Activated naive CD8-positive, alpha-beta T cell treated with anti-CD3 and anti-CD28 coated beads, Interleukin-2, amount 50 U/mL, for 16 hours (primary cell): ENCODE data around the gene ATP8B4.
"Not testable (repeated sequence)": the region's sequence is repeated elsewhere in the genome, so short reads cannot be mapped to it uniquely, and the experiment has no call there.

Experiments
- DNase-seq: peaks from one replicate; pipeline ENCODE4 v3.0.0-alpha.2; 2020; ENCODE audit warnings: low read depth, low spot score

The ATP8B4 gene

DNA sequence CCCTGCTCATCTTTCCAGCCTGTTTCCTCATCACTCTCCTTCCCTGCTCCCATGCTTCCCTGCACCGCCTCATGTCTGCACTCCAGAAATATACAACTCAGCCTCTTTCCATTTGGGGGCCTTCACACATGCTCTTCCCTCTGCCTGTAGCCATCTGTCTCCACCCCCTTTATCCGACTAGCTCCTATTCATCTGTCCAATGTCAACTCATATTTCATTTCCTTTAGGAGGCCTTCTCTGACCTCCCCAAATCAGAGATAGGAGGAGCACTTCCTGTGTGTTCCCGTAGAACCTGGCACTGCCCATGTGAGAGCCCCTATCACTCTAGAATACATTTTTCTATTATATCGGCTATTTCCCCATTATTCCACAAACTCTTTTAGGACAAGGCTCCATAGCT is 10.6 kb downstream of the ATP8B4 start:
- DNase-seq, result no peak

DNA sequence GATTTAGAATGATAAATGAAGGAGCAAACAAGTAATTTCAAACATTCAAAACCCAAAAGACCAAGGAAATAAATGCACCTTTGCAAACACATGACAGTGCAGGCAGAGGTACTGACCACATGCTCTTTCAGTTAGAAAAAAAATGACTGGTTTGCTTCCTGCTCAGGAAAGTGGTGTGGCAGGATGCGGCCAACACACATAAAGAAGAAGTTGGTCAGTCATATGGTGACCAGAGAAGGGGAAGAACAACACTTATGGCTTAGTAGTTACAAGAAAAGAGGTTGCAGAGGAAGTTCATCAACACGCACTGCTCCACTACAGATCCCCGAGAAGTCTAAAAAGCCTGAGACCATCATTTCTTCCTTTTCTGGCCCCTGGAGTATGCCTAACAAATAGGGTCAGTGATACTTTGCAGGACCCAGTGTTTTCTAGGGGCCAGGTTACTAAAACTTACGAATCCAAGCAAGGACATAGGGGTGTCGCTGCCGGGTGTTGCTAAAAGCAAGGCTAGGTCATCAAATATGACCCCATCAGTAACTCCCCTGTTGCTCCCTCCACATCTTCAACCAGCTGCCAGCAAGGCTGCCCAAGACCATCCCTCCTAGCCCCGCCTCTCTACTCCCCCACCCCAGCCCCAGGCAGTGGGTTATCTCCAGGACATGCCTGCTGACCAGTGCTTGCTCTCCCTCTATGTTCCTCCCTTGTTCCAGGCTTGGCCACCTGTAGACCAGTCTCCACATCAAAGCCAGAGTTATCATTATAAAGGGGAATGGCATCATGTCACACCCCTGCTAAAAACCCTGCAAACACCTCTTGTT is 11.2 kb downstream of the ATP8B4 start:
- DNase-seq, result no peak

DNA sequence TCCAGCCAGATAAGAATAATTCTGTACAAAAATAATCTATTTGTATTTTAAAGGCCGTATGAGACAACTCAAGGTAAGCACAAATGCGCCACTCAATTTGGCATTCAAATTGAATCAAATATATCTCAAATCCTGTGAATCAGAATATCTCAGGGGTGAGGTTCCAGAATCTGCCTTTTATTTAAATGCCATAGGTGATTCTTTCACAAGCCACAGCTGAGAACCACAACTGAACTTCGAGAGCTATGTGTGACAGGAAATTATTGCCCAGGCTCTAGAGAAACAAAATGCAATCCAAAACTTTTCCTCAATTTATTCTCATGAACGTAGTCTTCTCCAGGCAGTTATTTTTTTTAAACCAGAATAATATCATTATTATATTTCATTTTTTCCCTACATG is 11.9 kb downstream of the ATP8B4 start:
- no peak for DNase-seq

DNA sequence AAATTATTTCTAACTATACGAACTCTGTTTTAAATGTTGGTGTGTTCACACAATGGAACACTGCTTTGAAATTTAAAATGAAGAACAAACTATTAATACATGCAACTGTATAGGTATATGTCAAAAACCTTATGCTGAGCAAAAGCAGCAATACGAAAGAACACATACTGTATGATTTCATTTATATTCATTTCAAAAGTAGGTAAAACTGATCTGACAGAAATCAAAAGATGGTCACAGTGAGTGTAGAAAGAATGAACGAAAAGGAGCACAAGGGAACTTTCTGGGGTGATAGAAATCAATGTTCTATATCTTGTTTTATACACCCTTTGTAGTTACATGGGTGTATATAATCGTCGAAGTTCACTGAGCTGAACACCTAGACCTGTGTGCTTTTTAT is 12.6 kb downstream of the ATP8B4 start:
- no peak for DNase-seq

DNA sequence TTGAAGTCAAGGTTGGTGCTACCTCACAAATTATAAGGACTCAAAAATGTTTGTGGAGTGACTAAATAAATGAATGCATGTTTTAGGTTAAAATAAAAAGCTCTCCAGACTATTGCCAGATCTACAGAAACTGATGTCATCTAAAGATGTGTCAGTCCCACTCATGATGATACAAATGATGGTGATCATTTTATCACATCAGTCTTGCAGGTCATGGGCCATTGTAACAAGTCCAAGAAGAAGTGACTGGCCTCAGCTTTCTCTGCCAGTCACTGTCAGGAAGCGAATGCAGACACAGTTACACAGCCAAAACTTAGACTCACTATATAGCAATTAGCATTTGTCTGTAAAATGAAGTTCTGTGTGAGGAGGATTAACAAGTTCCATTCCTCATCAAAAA is 18.5 kb downstream of the ATP8B4 start:
- DNase-seq, result no peak

DNA sequence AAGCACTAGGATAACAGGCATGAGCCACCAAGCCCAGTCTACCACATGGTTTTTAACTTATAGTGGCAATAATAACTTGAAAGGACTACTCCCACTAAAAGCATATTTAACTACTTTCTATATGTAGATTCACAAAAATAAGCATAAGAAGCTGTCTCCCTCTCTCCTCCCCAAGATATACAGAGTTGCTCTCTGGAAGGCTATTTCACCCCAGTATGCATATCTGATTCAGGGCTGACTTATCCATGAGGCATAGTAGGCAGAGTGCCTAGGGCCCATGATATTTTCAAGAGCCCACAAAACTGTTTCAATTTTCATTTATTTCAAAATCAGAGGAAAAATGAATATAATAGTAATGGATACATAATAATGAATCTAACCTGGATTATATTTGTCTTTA is 20.5 kb downstream of the ATP8B4 start:
- no peak for DNase-seq

DNA sequence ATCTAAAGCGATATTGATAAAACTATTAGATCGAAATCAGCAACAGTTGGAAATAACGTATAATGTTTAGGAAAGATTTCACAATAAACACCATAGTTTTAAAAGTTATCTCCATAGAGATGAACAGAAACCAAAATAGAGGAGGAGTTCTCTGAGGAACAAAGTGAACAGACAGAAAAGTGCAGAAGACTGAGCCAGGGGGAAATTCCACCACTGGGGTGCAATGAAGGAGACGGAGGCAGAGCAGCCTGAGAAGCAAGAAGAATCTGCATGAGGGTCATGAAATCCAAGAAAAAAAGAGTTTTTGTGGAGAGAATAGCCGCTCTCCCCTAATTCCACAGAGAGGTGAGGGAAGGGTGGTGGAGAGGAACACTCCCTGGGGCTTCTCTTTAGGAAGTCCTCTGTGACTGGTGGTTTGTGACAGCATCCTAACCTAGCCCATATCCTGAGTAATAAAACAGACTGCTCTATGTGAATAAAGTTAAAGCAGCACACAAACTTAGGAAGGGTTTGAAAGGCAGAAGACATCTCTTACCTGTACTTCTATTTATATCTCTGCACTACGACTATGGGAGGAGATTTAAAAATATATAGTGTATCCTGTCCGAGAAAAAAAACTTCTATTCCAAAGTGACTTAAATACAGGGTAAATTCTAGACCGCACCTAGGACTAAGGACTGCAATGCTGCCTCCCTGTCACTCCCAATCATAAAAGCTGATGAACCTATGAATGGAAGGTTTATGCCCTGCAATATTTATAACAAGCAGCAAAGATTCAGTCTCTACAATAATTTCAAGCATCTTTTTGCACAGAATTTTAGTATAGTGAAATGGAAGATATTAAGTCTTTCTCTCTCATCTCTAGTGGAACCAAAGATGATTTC is 22.9 kb downstream of the ATP8B4 start:
- no peak for DNase-seq

DNA sequence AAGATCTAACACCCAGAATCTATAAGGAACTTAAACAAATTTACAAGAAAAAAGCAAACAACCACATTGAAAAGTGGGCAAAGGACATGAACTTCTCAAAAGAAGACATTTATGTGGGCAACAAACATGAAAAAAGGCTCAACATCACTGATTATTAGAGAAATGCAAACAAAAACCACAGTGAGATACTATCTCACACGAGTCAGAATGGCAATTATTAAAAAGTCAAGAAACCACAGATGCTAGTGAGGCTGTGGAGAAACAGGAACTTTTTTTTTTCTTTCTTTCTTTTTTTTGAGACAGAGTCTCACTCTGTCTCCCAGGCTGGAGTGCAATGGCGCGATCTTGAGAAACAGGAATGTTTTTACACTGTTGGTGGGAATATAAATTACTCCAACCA is 29.6 kb downstream of the ATP8B4 start:
- not testable (repeated sequence) for DNase-seq

DNA sequence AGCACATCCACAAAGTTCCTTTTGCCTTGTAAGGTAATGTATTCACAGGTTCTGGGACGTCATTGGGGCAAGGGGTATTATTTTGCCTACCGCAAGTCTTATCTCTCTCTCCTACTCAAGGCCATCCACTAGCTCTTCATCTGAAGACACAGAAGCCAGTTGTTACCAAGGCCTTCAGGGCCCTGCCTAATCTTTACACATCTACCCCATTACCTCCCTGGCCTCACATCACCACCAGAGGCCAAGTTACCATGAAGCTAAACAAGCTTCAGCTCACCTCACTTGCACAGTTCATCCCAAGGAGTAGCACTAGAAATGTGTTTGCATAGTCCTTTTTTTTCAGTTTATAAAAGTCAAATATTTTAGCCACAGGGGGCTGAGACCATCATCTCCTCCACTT is 34.1 kb downstream of the ATP8B4 start:
- no peak for DNase-seq

DNA sequence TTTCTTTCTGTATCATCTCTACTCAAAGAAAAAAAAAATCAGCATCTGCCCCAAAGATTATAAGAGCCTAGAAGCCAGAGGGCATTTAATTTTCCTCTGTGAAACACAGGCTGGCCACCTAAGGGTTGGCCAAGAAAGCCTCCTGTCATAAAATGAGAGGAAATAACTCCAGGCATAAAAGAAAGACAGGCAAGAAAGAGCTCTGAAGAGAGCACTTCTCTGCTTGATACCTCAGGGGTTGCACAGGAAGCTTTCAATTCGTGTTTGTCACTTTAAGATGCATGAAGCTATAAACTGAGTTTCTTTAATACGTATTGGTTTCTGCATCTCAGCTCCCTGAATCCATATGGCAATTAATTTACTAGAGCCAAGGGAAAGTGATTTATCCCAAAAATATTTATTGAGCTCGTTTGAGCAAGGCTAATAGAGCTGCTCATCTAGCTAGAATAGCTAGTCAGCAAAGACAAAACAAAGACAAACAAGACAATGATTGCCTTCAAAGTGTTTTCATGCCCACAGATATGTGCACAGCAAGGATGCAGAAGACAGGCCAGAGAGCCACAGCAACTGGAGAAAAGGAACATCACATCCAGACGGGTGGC is 35.5 kb downstream of the ATP8B4 start:
- DNase-seq, result no peak

DNA sequence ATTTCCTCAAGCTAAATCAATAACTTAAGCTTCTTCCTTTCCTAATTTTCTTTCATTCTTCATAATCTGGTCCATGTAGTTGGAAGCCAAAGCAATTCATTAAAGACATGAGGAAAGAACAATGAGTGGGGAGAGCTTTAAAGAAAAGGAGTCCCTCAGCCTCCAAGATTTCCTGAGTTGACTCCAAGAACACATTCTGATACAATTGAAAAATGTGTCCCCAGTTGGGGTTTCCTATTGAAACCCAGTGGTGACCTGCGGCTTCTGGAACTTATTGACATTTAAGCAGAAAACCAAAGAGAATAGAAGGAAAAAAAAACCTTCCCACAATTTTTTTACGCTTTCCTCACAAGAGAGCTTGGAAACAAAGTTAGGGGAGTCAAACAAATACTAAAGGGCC is 37.0 kb downstream of the ATP8B4 start:
- DNase-seq, result no peak

DNA sequence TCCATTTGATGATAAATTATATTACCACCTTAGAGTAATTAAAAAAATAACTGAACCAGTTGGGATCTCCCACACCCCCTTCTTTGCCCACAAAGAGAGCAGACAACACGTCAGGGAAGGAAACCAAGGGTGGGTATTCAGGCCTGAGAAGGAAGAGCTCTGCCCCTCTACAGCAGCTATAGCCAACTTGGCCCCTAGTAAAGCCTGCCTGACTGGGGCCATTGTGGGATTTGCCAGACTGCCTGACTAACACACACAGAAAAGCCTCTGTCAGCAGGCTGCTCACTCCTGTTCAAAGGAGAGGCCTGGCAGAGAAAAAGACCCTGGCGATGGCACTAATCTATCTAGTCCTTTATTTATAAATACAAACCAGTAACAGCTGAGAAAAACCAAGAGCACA is 41.4 kb downstream of the ATP8B4 start:
- DNase-seq, result no peak

DNA sequence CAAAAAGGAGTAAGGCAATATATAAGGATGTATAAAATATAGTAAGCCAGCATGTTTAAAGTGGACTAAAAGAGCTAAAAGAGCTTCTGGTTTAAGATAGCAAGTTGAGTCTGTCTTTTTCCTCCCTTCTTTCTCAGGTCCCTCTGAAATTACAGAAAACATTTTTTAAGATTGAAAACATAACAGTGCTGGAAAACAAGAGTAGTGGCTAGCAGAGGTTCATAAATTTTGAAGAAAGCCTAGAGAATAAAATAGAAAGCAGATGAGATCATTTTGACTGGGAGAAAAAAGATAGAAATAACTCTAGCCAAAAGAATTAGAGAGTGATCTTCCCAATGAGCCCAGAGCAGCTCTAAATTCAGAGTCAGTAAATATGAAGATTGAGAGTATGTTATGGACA is 41.9 kb downstream of the ATP8B4 start:
- DNase-seq, result no peak

DNA sequence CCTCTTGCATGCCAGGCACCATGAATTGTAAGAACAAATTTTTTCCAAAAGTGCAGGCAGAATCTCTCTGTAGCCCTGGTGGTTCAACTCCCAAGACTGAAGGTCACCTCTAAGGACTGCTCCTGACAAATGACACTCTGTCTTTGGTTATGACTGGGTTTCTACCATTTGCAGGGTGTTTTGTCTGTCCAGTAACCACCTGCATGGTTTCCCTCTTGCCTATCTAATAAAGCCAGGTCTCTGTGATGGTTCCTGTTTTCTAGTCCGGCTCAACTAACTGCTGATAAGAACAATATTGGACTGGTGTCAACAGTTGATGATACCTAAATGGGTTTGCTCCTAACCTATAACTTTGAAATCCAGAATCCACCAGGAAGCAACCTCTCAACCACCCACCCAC is 43.7 kb downstream of the ATP8B4 start:
- no peak for DNase-seq

DNA sequence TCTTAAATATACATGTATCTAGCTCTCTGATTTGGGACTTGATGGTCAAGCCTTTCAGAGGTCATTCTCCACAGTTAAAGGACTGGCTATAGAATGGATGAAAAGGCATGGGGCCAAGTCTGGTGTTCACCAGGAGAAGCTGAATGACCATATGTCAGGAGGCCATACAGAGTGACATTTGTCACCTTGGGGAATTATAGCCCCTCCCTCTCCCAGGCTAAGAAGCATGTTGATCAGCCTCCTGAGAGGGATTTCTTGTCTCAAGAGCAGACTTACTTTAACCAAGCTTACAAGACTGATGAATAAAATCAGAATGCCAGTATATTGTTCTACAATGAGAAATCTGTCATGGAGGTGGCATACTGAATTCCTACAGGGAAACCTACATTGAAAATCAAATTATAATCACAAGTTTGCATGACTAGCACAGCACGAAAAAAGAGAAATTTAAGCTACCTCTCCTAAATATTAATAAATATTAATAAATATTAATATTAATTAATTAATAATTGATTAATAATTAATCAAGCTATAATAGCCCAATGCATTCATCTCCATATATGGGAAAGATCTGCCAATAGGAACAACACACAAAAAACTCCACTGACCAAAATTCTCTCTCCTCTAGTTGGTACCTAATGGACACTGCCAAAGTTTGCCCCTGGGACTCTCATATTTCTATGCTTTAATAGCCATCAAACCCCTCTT is 47.3 kb downstream of the ATP8B4 start:
- DNase-seq, result no peak

DNA sequence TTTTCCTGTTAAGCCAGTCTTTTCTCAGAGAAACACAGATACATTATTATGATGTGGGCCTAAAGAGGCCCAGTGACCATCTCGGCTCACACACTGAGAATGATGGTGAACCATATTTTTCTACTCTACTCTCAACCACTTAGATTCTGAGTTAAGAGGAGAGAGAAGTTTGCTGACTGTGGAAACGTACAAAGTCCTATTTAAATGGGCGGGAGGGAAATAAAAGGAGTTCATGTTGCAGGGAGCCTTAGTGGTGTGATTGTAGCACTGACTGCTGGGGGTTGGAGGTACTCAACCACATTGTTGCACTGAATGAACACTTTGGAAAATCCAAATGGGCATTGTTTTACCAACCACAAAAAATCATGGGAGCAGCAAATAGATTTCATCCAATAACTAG is 51.0 kb downstream of the ATP8B4 start:
- DNase-seq, result no peak

DNA sequence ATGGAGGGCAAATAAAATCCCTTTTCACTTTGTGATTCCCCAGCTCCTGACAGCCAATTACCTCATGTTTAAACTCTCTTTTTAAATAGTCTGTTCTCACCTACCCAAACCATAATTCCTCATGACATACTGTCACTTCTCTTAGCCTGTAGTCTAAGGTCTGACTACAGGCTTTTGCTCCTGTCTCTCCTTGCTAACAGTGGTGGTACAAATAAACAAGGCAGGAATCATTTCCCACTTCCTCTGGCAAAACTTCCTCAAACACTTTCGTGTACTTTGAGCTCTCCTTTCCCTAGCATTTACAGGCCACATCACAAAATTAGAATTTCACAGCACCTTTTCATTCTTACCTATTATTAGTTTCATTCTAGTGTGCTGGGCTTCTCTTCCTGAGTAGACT is 51.8 kb downstream of the ATP8B4 start:
- no peak for DNase-seq

DNA sequence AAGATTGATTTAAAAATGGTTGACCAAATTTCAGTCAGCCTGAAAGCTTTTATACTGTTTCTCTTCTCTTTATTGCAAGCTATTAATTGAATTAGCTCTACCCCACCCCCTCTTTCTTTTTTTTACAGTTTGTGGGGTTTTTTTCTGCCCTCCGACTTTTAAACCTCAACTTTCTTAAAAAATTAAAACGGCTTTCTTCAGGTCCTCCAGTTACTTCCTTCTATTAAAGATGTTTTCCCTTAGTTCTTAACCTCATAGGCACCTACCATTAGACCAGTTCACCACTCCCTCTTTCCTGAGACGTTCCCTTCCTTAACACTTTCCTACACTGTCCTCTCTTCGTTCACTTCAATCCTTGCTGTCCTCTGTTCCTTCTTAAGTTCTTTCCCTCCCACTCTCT is 52.4 kb downstream of the ATP8B4 start:
- DNase-seq, result no peak

DNA sequence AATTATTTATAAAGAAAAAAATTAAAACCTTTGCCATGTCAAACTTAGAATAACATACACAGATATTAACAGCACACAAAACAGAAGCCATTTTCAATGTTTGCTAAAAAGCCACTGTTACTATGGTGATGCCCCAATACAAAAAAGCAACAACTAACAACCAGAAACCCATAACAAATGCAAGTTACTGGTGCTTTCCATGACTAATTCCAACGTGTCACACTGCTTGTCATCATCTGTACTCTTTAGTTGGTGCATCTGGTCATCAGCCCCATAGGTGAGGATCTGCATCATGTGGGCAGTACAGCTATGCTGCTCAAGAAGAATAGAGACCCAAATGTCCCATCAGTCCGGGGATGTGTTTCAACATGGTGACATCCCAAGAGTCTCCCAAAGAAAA is 52.8 kb downstream of the ATP8B4 start:
- DNase-seq, result no peak

DNA sequence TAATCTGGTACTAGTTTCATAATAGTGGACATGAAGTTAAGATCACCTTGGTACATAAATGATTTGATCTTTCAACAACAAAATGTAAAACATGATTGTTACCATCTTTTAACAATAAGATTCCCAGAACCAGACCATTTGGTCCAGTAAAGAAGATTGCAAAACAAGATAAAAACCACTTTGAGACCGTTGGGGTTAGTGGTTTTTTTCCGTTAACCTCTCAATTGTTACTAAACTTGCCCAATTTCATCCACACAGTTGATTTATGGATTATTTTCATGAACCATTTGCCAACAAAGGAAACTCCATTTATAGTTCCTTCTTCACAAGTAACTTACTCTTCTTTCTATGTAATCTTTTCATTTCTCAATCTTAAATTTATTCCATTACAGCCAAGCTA is 53.8 kb downstream of the ATP8B4 start:
- no peak for DNase-seq

DNA sequence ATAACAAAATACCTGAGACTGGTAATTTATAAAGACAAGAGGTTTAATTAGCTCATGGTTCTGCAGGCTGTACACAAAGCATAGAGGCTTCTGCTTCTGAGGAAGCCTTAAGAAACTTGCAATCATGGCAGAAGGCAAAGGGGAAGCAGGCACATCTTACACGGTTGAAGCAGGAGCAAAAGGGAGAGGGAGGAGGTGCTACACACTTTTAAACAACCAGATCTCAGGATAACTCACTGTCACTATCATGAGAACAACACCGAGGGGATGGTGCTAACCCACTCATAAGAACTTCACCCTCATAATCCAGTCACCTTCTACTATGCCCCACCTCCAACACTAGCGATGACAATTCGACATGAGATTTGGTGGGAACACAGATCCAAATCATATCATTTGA is 54.4 kb downstream of the ATP8B4 start:
- no peak for DNase-seq

DNA sequence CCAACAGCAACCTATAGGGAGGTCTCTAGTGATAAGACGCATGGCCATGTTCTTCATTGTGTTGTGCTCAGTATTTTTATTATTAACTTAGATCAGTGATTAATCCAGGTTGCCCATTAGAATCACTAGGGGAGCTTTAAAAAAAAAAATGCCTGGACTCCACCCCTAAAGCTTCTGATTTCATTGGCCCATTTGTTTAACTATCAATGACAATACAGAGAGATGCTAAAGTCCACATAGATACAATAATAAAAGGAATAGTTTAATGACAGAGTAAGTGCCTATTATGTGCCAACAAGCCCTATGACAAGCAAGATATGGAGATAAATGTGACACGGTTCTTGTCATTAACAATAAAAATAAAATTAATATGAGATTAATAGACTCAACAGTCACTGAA is 55.8 kb downstream of the ATP8B4 start:
- no peak for DNase-seq
